Ovary (tissue), 3 donors: ENCODE results near the gene RAB40C.

ENCODE experiments used
- EP300 ChIP-seq: sonication (generic); formaldehyde crosslinking; IDR thresholded peaks from one replicate; pipeline ENCODE4 v1.6.1; 2017; ENCODE audit warnings: antibody characterized with exemption
- POLR2A ChIP-seq: fragments of 450-650 bp; IDR thresholded peaks from one replicate; pipeline ENCODE4 v1.6.1; 2017; ENCODE audit warnings: antibody characterized with exemption, mild to moderate bottlenecking, moderate library complexity
- TF ChIP-seq, protein P1 (sequence below), 3 donors: fragments of 450-650 bp in 2 of 3; fragments of 200-600 bp in 1 of 3; IDR thresholded peaks; one replicate each; pipeline versions ENCODE4 v1.5.1 to v1.8.0; 2016 to 2022; ENCODE audit warnings: antibody characterized with exemption in 3 of 3, mild to moderate bottlenecking in 1 of 3
- donor health status: DM: no; HTN: no; CAD: no.

DNA sequence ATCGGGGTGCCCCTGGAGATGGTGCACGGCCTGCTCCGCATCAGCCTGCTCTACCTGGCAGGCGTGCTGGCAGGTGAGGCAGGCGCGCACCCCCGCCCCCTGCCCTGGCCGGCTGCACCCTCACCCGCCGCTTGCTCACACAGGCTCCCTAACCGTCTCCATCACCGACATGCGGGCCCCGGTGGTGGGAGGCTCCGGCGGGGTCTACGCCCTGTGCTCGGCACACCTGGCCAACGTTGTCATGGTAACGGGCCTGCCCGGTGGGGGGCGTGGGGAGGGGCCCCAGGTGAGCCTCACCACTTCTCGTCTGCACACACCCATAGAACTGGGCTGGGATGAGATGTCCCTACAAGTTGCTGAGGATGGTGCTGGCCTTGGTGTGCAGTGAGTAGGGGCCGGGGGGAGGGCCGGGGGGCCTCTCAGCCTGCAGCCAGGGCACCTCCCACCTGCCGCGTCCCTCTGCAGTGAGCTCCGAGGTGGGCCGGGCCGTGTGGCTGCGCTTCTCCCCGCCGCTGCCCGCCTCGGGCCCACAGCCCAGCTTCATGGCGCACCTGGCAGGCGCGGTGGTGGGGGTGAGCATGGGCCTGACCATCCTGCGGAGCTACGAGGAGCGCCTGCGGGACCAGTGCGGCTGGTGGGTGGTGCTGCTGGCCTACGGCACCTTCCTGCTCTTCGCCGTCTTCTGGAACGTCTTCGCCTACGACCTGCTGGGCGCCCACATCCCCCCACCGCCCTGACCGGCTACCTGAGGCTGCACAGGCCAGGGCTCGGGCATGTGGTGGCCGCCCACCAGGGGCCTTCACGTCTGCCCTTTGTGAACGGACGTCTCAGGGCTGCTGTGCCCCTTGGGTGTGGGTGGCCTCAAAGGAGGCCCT is 87.7 kb downstream of the RAB40C start:
- TF ChIP-seq POLR2A (no peak), EP300 (no peak)
- TF ChIP-seq, protein P1, sequence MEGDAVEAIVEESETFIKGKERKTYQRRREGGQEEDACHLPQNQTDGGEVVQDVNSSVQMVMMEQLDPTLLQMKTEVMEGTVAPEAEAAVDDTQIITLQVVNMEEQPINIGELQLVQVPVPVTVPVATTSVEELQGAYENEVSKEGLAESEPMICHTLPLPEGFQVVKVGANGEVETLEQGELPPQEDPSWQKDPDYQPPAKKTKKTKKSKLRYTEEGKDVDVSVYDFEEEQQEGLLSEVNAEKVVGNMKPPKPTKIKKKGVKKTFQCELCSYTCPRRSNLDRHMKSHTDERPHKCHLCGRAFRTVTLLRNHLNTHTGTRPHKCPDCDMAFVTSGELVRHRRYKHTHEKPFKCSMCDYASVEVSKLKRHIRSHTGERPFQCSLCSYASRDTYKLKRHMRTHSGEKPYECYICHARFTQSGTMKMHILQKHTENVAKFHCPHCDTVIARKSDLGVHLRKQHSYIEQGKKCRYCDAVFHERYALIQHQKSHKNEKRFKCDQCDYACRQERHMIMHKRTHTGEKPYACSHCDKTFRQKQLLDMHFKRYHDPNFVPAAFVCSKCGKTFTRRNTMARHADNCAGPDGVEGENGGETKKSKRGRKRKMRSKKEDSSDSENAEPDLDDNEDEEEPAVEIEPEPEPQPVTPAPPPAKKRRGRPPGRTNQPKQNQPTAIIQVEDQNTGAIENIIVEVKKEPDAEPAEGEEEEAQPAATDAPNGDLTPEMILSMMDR (IDR thresholded peaks at IDR 0.05): no peak
